Esophagus squamous epithelium (tissue), 5 donors: ENCODE data around the gene SLC19A1. TPM values are rescaled to one million over a fixed set of nuclear protein-coding genes. Genes with fewer than 3 reads are reported as not detected.
"Not testable (repeated sequence)": the region's sequence is repeated elsewhere in the genome, so short reads cannot be mapped to it uniquely, and the experiment has no call there.

Experiments
- DNase-seq: peaks from one replicate; lab custom pipeline; 2025; lab: John Stamatoyannopoulos, UW
- H3K27ac ChIP-seq, 4 donors: fragments of 200-600 bp; sonication (generic); one replicate each; pipeline ENCODE4 v1.5.1; 2016 to 2019; ENCODE audit warnings: mild to moderate bottlenecking in 1 of 4
- H3K27me3 ChIP-seq, 4 donors: fragments of 200-600 bp; sonication (generic); 1 replicate in 3 of 4; 2 replicates in 1 of 4; pipeline versions ENCODE4 v1.5.1 to v1.6.0; 2017 to 2021; ENCODE audit warnings: antibody characterized with exemption in 1 of 4
- H3K36me3 ChIP-seq, 3 donors: fragments of 200-600 bp; sonication (generic); one replicate each; pipeline ENCODE4 v1.5.1; 2016 to 2019
- H3K4me1 ChIP-seq, 3 donors: fragments of 200-600 bp; sonication (generic); one replicate each; pipeline ENCODE4 v1.5.1; 2017 to 2019
- H3K4me3 ChIP-seq, 4 donors: fragments of 200-600 bp; sonication (generic); 1 replicate in 3 of 4; 2 replicates in 1 of 4; pipeline ENCODE4 v1.5.1; 2016 to 2019; ENCODE audit warnings: mild to moderate bottlenecking in 2 of 4, moderate library complexity in 1 of 4
- H3K9me3 ChIP-seq, 3 donors: fragments of 200-600 bp; sonication (generic); one replicate each; pipeline ENCODE4 v1.5.1; 2016 to 2019
- POLR2A ChIP-seq, 4 donors: fragments of 450-650 bp; IDR thresholded peaks; one replicate each; pipeline ENCODE4 v1.6.1; 2017; ENCODE audit warnings: antibody characterized with exemption in 4 of 4, mild to moderate bottlenecking in 4 of 4, moderate library complexity in 3 of 4
- WGBS, 2 donors: methylation state at CpG; one replicate each; pipeline ENCODE4 v1.1.5; 2018; 5-methylcytosine and 5-hydroxymethylcytosine counted together
- intact Hi-C: fragments of 100-400 bp; cut with DNase I; formaldehyde crosslinking; loops from one replicate; pipeline ENCODE4 v1.15.0; 2022
- total RNA-seq, 4 donors: library from RNA; depleted of rRNA; stranded (reverse); fragments of >200 nt; gene quantifications; one replicate each; pipeline ENCODE4 v1.1.0, GENCODE V29; 2016
- TF ChIP-seq, protein P1 (sequence below), 6 experiments: fragments of 450-650 bp in 4 of 6; fragments of 200-600 bp in 2 of 6; sonication (generic) in 2 of 6; IDR thresholded peaks; one replicate each; pipeline ENCODE4 v1.5.1; 2016 to 2019; ENCODE audit warnings: antibody characterized with exemption in 6 of 6, mild to moderate bottlenecking in 4 of 6, moderate library complexity in 4 of 6
- donor health status: DM: yes; HTN: yes; CAD: no.

SLC19A1 gene
- total RNA-seq, 4 donors from 2014 or later: 1.6 to 4.6 (median 2.9) TPM

DNA sequence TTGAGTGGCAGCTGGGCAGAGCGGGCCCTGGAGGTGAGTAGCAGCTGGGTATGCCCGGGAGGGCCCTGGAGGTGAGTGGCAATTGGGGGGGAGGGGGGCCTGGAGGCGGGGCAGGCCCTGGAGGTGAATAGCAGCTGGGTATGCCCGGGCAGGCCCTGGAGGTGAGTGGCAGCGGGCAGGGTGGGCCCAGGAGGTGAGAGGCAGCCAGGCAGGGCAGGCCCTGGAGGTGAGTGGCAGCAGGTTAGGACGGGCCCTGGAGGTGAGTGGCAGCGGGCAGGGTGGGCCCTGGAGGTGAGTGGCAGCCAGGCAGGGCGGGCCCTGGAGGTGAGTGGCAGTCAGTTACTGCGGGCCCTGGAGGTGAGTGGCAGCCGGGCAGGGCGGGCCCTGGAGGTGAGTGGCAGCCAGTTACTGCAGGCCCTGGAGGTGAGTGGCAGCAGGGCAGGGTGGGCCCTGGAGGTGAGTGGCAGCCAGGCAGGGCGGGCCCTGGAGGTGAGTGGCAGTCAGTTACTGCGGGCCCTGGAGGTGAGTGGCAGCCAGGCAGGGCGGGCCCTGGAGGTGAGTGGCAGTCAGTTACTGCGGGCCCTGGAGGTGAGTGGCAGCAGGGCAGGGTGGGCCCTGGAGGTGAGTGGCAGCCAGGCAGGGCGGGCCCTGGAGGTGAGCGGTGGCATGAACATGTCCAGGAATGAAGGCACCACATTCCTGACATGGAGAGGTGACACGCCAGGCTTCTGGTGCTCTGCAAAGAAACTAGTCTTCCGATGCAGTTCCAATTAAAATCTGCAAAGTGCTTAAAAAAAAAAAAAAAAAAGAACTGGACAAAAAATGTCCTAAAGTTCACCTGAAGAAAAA lies 14.9 kb downstream of the SLC19A1 start:
- H3K4me1 ChIP-seq, H3K9me3 ChIP-seq, intact Hi-C loops, H3K27me3 ChIP-seq, H3K4me3 ChIP-seq, DNase-seq: not testable (repeated sequence)
- Histone ChIP-seq H3K27ac (peak overlapping the region in 1 of 4 donors; percentile 2), H3K36me3 (peaks cover 0 to 13% (median 0%) of the 10 kb centered on the region in 3 donors)
- TF ChIP-seq, protein P1, sequence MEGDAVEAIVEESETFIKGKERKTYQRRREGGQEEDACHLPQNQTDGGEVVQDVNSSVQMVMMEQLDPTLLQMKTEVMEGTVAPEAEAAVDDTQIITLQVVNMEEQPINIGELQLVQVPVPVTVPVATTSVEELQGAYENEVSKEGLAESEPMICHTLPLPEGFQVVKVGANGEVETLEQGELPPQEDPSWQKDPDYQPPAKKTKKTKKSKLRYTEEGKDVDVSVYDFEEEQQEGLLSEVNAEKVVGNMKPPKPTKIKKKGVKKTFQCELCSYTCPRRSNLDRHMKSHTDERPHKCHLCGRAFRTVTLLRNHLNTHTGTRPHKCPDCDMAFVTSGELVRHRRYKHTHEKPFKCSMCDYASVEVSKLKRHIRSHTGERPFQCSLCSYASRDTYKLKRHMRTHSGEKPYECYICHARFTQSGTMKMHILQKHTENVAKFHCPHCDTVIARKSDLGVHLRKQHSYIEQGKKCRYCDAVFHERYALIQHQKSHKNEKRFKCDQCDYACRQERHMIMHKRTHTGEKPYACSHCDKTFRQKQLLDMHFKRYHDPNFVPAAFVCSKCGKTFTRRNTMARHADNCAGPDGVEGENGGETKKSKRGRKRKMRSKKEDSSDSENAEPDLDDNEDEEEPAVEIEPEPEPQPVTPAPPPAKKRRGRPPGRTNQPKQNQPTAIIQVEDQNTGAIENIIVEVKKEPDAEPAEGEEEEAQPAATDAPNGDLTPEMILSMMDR (IDR thresholded peaks at IDR 0.05): peak in 1 of 6 experiments; percentile 31
- WGBS, 2 donors: 52 to 85% methylated on average over 10 to 14 of the region's 19 CpGs

DNA sequence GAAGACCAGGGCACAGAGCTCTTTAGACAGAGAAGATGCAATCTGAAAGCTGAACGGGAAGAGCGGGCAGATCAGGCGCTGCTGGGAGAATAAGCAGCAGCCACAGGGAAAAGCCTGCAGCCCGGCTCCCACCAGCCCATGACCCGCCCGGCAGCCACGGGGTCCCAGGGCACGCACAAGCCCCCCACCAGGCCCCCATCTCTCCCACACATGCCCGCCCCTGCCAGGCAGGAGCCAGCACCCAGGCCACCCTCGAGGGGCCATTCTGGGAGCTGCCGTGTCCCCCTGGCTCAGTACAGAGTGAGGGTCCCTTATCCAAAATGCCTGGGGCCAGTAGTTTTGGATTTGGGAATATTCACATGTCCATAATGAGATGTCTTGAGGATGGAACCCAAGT lies 16.3 kb downstream of the SLC19A1 start:
- intact Hi-C loops: no loop called here
- Histone ChIP-seq H3K27me3 (no peaks in the 10 kb centered on the region), H3K27ac (no peak overlapping the region), H3K36me3 (peaks cover 0 to 13% (median 0%) of the 10 kb centered on the region in 3 donors), H3K4me1 (no peaks in the 10 kb centered on the region), H3K4me3 (no peak overlapping the region), H3K9me3 (peaks cover 0 to 9% (median 0%) of the 10 kb centered on the region in 3 donors)
- no peak for DNase-seq
- WGBS, 2 donors: 89 to 100% methylated on average over 5 to 7 of the region's 11 CpGs
- TF ChIP-seq POLR2A (IDR thresholded peaks at IDR 0.05): no peak
- TF ChIP-seq, protein P1 (IDR thresholded peaks at IDR 0.05): no peak

DNA sequence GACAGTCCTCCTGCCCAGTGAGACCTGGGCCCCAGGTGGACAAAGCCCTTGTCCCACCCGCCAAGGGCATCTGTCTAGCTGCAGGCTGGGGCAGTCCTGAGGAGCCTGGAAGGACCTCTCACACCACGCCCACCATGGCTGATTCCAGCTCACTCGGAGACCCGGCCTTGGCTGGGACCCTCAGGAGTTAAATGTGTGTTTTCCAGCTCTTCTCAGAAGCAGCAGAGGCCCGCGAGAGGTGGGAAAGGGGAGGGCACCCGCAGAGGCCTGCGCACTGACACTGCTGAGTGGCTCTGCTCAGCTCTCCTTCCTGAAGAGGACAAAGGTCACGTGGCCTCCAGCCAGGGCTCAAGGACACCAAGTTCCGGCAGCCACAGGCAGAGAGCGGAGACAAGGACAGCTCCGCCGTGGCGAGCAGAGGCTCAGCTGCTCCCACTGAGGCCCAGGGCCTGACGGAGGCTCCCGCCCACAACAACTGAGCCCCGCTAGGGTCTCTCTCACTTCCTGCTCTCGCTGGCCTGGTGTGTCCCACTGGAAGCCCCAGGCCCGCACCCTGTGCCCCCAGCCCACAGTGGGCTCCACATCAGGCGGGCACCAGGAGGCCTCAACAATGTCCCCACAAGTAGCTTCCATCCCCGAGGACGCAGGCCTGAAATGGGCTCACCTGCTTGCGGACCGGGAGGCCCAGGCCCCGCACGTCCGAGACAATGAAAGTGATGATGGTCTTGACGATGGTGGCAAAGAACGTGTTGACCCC lies 16.9 kb downstream of the SLC19A1 start:
- 84 to 87% methylated on average over 7 to 8 of the region's 29 CpGs for WGBS, 2 donors
- TF ChIP-seq, protein P1 (IDR thresholded peaks at IDR 0.05): no peak
- TF ChIP-seq POLR2A (IDR thresholded peaks at IDR 0.05): no peak
- DNase-seq: no peak

DNA sequence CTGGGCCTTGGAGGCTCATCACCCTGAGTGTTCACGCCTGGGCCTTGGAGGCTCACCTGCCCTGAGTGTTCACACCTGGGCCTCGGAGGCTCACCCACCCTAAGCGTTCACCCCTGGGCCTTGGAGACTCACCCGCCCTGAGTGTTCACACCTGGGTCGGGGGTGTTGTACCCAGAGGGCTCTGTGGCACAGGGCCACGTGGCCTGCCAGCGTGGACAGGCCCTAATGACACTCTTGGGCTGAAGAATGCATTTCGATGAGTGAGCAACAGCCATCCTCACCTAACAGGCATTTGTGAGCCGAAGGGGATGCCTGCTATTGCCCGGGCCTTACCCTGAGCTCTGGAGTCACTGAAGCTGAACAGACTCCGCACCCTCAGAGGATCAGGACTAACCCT lies 17.5 kb downstream of the SLC19A1 start:
- no peak for DNase-seq
- no peak overlapping the region for H3K4me3 ChIP-seq

More for the DNA sequence above, 16.9 kb downstream of the SLC19A1 start:
- H3K4me3 ChIP-seq: no peak overlapping the region
- no peaks in the 10 kb centered on the region for H3K27me3 ChIP-seq
- H3K9me3 ChIP-seq: peaks cover 0 to 14% (median 4%) of the 10 kb centered on the region in 3 donors
- intact Hi-C loops: no loop called here
- no peaks in the 10 kb centered on the region for H3K4me1 ChIP-seq
- H3K27ac ChIP-seq: no peak overlapping the region
- H3K36me3 ChIP-seq: peaks cover 0 to 11% (median 0%) of the 10 kb centered on the region in 3 donors

More for the DNA sequence above, 17.5 kb downstream of the SLC19A1 start:
- peaks cover 0 to 7% (median 0%) of the 10 kb centered on the region in 3 donors for H3K36me3 ChIP-seq
- peaks cover 0 to 14% (median 10%) of the 10 kb centered on the region in 3 donors for H3K9me3 ChIP-seq
- intact Hi-C loops: no loop called here
- no peak overlapping the region for H3K27ac ChIP-seq
- H3K4me1 ChIP-seq: no peaks in the 10 kb centered on the region
- 82 to 97% methylated on average over 4 to 7 of the region's 11 CpGs for WGBS, 2 donors
- H3K27me3 ChIP-seq: no peaks in the 10 kb centered on the region
- no peak for TF ChIP-seq POLR2A (IDR thresholded peaks at IDR 0.05)
- TF ChIP-seq, protein P1 (IDR thresholded peaks at IDR 0.05): no peak
